Breast epithelium (tissue), 4 donors: ENCODE results near the gene PTPRN2. TPM values are rescaled to one million over a fixed set of nuclear protein-coding genes. Genes with fewer than 3 reads are reported as not detected.
A peak's percentile ranks its signal among the peaks of the same experiment; 100 is the strongest.

ENCODE experiments used
- DNase-seq, 2 donors: peaks; one replicate each; pipeline ENCODE4 v3.0.0-alpha.2; 2019; ENCODE audit warnings: low spot score in 2 of 2
- H3K27ac ChIP-seq, 2 donors: fragments of 200-600 bp; sonication (generic) in 1 of 2; one replicate each; pipeline ENCODE4 v1.5.1; 2016 to 2019; ENCODE audit warnings: mild to moderate bottlenecking in 1 of 2
- H3K27me3 ChIP-seq, 2 donors: fragments of 200-600 bp; sonication (generic) in 1 of 2; one replicate each; pipeline versions ENCODE4 v1.5.1 to v1.6.0; 2017 to 2019; ENCODE audit warnings: control low read depth in 1 of 2, mild to moderate bottlenecking in 1 of 2
- H3K36me3 ChIP-seq: fragments of 200-600 bp; one replicate; pipeline ENCODE4 v1.5.1; 2019
- H3K4me1 ChIP-seq, 2 donors: fragments of 200-600 bp; sonication (generic); one replicate each; pipeline ENCODE4 v1.5.1; 2016 to 2019; ENCODE audit warnings: control low read depth in 1 of 2
- H3K4me3 ChIP-seq, 3 donors: fragments of 200-600 bp; sonication (generic); 1 replicate in 2 of 3; 2 replicates in 1 of 3; pipeline ENCODE4 v1.5.1; 2016 to 2019; ENCODE audit warnings: mild to moderate bottlenecking in 3 of 3, moderate library complexity in 2 of 3
- H3K9me3 ChIP-seq, 2 donors: fragments of 200-600 bp; sonication (generic) in 1 of 2; one replicate each; pipeline ENCODE4 v1.5.1; 2016 to 2019; ENCODE audit warnings: control low read depth in 1 of 2
- POLR2A ChIP-seq: fragments of 450-650 bp; IDR thresholded peaks from one replicate; pipeline ENCODE4 v1.6.1; 2016; ENCODE audit warnings: antibody characterized with exemption, mild to moderate bottlenecking, moderate library complexity
- POLR2AphosphoS5 ChIP-seq, 3 donors: sonication (generic); formaldehyde crosslinking; IDR thresholded peaks; one replicate each; pipeline ENCODE4 v1.6.1; 2017; ENCODE audit warnings: antibody characterized with exemption in 3 of 3
- intact Hi-C: fragments of 100-400 bp; cut with DNase I; formaldehyde crosslinking; loops from one replicate; pipeline ENCODE4 v1.15.1; 2023; ENCODE audit warnings: low total_unique reads
- total RNA-seq, 3 donors: library from RNA; depleted of rRNA; stranded (reverse); fragments of >200 nt; gene quantifications; one replicate each; pipeline ENCODE4 v1.1.0, GENCODE V29; 2016
- TF ChIP-seq, protein P1 (sequence below), 3 donors: fragments of 450-650 bp; IDR thresholded peaks; one replicate each; pipeline ENCODE4 v1.5.1; 2016 to 2017; ENCODE audit warnings: antibody characterized with exemption in 3 of 3, mild to moderate bottlenecking in 3 of 3, moderate library complexity in 3 of 3

The PTPRN2 gene
- total RNA-seq, 3 donors from 2014 or later: 1.6 to 2.2 (median 2.2) TPM

DNA sequence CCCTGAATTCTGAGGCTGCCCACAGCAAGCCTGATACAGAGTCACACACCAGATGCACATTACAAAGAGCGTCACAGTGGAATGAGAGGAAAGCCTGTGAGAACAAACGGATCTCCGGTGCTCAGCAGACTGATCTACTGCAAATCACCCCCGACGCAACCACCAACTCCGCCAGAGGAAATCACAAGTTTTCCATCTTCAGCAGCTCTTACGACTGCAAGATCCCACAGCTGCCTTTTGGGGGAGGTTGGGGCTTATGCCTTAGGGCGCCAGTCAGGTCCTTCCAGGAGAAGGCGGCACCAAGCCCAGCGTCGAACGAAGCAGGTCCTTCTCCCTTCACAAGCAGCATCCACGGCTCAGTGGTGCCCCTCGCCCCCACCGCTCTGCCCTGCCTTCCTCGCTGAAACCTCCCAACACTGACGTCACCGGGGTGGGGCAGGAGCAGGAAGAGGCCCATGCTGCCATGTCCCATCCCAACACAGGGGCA is 32.5 kb downstream of the PTPRN2 start:
- H3K27ac ChIP-seq: no peak overlapping the region
- no peak overlapping the region for H3K4me3 ChIP-seq
- intact Hi-C loops: no loop called here
- H3K36me3 ChIP-seq: no peaks in the 10 kb centered on the region
- TF ChIP-seq POLR2A (no peak), POLR2AphosphoS5 (IDR thresholded peaks at IDR 0.05) (no peak)
- TF ChIP-seq, protein P1, sequence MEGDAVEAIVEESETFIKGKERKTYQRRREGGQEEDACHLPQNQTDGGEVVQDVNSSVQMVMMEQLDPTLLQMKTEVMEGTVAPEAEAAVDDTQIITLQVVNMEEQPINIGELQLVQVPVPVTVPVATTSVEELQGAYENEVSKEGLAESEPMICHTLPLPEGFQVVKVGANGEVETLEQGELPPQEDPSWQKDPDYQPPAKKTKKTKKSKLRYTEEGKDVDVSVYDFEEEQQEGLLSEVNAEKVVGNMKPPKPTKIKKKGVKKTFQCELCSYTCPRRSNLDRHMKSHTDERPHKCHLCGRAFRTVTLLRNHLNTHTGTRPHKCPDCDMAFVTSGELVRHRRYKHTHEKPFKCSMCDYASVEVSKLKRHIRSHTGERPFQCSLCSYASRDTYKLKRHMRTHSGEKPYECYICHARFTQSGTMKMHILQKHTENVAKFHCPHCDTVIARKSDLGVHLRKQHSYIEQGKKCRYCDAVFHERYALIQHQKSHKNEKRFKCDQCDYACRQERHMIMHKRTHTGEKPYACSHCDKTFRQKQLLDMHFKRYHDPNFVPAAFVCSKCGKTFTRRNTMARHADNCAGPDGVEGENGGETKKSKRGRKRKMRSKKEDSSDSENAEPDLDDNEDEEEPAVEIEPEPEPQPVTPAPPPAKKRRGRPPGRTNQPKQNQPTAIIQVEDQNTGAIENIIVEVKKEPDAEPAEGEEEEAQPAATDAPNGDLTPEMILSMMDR (IDR thresholded peaks at IDR 0.05): no peak
- no peak for DNase-seq
- H3K9me3 ChIP-seq: peaks cover 0 to 3% of the 10 kb centered on the region in 2 donors
- H3K4me1 ChIP-seq: no peaks in the 10 kb centered on the region
- peaks cover 0 to 6% of the 10 kb centered on the region in 2 donors for H3K27me3 ChIP-seq

DNA sequence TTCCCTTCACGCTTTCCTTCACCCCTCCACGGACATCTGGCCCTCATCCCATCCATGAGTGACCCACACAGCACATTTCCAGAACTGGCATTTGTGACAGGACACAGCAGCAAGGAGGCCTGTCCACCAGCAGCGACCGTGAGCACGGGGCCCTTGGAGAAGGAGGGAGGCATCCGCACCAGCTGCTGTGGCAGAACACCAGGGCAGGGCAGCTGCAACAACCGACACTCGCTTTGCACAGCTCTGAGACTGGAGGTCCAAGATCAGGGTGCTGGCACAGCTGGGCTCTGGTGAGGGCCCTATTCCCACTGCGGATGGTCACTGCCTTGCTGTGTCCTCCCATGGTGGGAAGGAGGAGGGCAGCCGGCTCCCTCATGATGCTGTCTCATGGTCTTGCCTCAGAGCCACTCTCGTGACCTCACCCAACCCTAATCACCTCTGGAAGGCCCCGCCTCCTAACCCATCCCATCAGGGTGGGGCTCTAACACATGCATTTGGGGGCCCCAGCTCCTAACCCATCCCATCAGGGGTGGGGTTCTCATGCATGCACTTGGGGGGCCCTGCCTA is 36.7 kb downstream of the PTPRN2 start:
- H3K27ac ChIP-seq: no peak overlapping the region
- no peak for DNase-seq
- H3K27me3 ChIP-seq: peaks cover 0 to 6% of the 10 kb centered on the region in 2 donors
- intact Hi-C loops: no loop called here
- H3K9me3 ChIP-seq: peaks cover 0 to 3% of the 10 kb centered on the region in 2 donors
- H3K4me1 ChIP-seq: no peaks in the 10 kb centered on the region
- TF ChIP-seq, protein P1 (IDR thresholded peaks at IDR 0.05): no peak
- no peak for TF ChIP-seq POLR2A
- no peak overlapping the region for H3K4me3 ChIP-seq
- no peaks in the 10 kb centered on the region for H3K36me3 ChIP-seq

DNA sequence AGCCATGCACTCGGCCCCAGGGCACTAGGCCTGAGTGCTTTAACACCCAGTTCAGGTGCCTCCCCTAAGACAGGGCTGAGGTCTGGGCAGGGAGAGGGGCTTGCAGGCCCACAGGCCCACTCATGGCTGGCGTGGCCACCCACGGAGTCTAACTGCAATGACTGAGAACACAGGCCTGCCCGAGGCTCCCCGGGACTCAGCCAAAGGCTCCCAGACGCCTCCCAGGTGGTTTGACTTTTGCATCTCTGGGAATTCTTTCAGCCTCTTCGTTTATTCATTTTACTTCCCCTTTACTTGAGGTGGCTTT is 37.3 kb downstream of the PTPRN2 start:
- no peak for DNase-seq
- no peaks in the 10 kb centered on the region for H3K4me1 ChIP-seq
- intact Hi-C loops: no loop called here
- H3K27ac ChIP-seq: no peak overlapping the region
- H3K9me3 ChIP-seq: peaks cover 0 to 1% of the 10 kb centered on the region in 2 donors
- no peak overlapping the region for H3K4me3 ChIP-seq
- H3K36me3 ChIP-seq: no peaks in the 10 kb centered on the region
- peaks cover 0 to 6% of the 10 kb centered on the region in 2 donors for H3K27me3 ChIP-seq
- TF ChIP-seq, protein P1 (IDR thresholded peaks at IDR 0.05): no peak
- no peak for TF ChIP-seq POLR2AphosphoS5 (IDR thresholded peaks at IDR 0.05)
- TF ChIP-seq POLR2A: no peak

DNA sequence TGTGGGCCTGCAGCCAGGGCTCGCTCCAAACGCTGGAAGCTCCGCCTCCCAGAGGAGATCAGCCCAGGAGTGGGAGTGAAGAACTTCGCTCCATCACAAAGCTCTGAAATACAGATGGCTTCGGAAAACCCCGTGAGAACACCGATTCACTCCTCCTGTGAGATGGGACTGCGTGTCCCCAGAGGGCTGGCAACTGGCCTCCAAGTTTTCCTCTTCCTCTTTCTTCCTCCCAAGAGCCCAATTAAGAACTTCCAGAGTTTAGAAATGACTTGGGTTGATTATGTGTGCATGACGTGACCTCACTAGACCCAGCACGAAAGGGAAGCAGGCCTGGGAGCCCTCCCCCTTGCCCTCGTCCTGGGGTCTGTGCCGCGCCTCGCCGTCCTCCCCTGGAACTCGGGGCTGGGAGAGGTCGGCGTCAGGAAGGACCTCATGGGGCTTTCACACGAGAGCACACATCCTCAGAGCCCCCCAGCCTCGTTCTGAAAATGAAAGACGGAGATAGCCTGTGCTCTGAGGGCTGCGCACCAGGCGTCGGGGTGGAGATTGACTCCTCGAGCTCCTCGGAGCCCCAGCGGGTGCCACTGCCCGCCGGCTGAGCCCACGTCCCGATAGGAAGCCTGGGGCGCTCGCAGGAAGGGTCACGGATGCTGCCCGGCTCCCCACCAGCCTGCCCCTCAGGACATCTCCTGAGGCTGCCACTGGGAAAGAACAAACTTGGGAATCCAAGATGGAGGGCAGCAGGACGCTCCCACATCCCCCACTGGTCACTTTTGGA is 37.8 kb downstream of the PTPRN2 start:
- no peaks in the 10 kb centered on the region for H3K36me3 ChIP-seq
- TF ChIP-seq POLR2AphosphoS5 (IDR thresholded peaks at IDR 0.05) (no peak), POLR2A (no peak)
- TF ChIP-seq, protein P1 (IDR thresholded peaks at IDR 0.05): no peak
- peak overlapping the region; percentile 5 to 53 (median 7) for H3K4me3 ChIP-seq
- no peaks in the 10 kb centered on the region for H3K4me1 ChIP-seq
- no peak overlapping the region for H3K27ac ChIP-seq
- DNase-seq: no peak
- intact Hi-C loops: no loop called here
- H3K27me3 ChIP-seq: peaks cover 0 to 6% of the 10 kb centered on the region in 2 donors
- H3K9me3 ChIP-seq: no peaks in the 10 kb centered on the region

DNA sequence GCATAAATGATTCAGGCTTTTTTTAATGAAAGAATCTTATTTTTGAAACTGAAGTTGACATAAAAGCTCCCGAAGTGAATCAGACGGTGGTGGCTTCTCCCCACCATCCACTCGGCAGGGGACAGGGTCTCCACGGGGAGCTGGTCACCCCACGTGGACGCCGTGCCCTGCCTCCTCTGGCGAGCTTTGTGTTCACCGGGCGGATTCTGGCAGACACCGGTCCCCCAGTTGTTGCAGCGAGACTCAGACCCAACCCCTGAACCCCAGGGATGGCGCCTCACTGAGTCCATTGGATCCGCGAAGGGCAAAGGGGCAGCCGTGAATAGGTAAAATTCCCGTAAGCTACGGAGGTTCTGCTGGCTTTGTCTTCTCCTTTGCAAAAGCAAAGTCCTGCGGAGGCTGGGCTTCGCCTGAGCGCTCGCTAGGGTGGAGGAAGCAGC is 38.4 kb downstream of the PTPRN2 start:
- no peak for DNase-seq
- Histone ChIP-seq H3K36me3 (no peaks in the 10 kb centered on the region), H3K9me3 (no peaks in the 10 kb centered on the region), H3K4me3 (peak overlapping the region; percentile 5 to 53 (median 7)), H3K27me3 (peaks cover 0 to 6% of the 10 kb centered on the region in 2 donors), H3K4me1 (no peaks in the 10 kb centered on the region), H3K27ac (no peak overlapping the region)
- TF ChIP-seq POLR2AphosphoS5 (IDR thresholded peaks at IDR 0.05): no peak
- TF ChIP-seq, protein P1 (IDR thresholded peaks at IDR 0.05): no peak
- no peak for TF ChIP-seq POLR2A
- intact Hi-C loops: no loop called here
